Left hindlimb (tissue), 1 donor: ENCODE results near the gene PACSIN2.

Experiments used
- DNase-seq: peaks from one replicate; pipeline ENCODE4 v3.0.0-alpha.2; 2018

The PACSIN2 gene

GRCh38 chr22:42901790-42902508, 113.0 kb downstream of the PACSIN2 start:
- no peak for DNase-seq

- DNase-seq, result no peak
Observed at GRCh38 chr22:42897960-42898359, 117.0 kb downstream of the PACSIN2 start.

- no peak for DNase-seq
Observed at GRCh38 chr22:42895541-42895981, 119.4 kb downstream of the PACSIN2 start.

GRCh38 chr22:42895087-42895486, 119.9 kb downstream of the PACSIN2 start:
- DNase-seq, result no peak

- no peak for DNase-seq
Observed at GRCh38 chr22:42893371-42894150, 121.4 kb downstream of the PACSIN2 start.

- DNase-seq, result no peak
Observed at GRCh38 chr22:42892571-42893316, 122.2 kb downstream of the PACSIN2 start.

GRCh38 chr22:42892156-42892555, 122.8 kb downstream of the PACSIN2 start:
- no peak for DNase-seq

- no peak for DNase-seq
Observed at GRCh38 chr22:42891696-42892095, 123.3 kb downstream of the PACSIN2 start.

- no peak for DNase-seq
Observed at GRCh38 chr22:42891008-42891407, 123.9 kb downstream of the PACSIN2 start.

GRCh38 chr22:42889304-42889703, 125.6 kb downstream of the PACSIN2 start:
- DNase-seq, result no peak

GRCh38 chr22:42887523-42888507, 127.1 kb downstream of the PACSIN2 start:
- DNase-seq, result no peak

- DNase-seq, result no peak
Observed at GRCh38 chr22:42887120-42887519, 127.8 kb downstream of the PACSIN2 start.

GRCh38 chr22:42885446-42885845, 129.5 kb downstream of the PACSIN2 start:
- no peak for DNase-seq

- DNase-seq, result no peak
Observed at GRCh38 chr22:42884616-42885375, 130.2 kb downstream of the PACSIN2 start.

GRCh38 chr22:42883970-42884369, 131.0 kb downstream of the PACSIN2 start:
- no peak for DNase-seq

GRCh38 chr22:42883121-42883520, 131.8 kb downstream of the PACSIN2 start:
- DNase-seq, result no peak

- no peak for DNase-seq
Observed at GRCh38 chr22:42881982-42882656, 132.8 kb downstream of the PACSIN2 start.

GRCh38 chr22:42881298-42881697, 133.7 kb downstream of the PACSIN2 start:
- DNase-seq, result no peak

- DNase-seq, result no peak
Observed at GRCh38 chr22:42880815-42881214, 134.1 kb downstream of the PACSIN2 start.

- no peak for DNase-seq
Observed at GRCh38 chr22:42879371-42880021, 135.5 kb downstream of the PACSIN2 start.
